ENCODE results near the gene TMPRSS4.

DNA sequence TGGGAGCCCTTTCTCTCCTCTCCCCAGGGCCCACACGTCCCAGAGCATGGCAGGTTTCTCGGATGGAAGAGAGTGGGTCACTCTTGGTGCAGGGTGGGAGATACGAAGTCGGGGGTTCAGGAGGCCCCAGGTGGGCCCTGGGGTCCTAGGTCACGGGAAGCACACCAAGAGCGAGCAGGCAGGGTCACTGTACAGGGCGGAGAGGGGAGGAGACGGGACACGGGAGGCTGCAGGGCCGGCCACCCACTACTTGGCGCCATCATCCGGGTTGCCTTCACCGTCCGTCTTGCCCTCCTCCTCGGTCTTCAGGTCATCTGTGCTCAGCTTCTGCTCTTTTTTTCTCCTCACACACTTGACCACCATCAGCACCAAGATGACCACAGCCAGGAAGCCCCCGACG is 89.8 kb downstream of the TMPRSS4 start:
- TF ChIP-seq, protein P1, sequence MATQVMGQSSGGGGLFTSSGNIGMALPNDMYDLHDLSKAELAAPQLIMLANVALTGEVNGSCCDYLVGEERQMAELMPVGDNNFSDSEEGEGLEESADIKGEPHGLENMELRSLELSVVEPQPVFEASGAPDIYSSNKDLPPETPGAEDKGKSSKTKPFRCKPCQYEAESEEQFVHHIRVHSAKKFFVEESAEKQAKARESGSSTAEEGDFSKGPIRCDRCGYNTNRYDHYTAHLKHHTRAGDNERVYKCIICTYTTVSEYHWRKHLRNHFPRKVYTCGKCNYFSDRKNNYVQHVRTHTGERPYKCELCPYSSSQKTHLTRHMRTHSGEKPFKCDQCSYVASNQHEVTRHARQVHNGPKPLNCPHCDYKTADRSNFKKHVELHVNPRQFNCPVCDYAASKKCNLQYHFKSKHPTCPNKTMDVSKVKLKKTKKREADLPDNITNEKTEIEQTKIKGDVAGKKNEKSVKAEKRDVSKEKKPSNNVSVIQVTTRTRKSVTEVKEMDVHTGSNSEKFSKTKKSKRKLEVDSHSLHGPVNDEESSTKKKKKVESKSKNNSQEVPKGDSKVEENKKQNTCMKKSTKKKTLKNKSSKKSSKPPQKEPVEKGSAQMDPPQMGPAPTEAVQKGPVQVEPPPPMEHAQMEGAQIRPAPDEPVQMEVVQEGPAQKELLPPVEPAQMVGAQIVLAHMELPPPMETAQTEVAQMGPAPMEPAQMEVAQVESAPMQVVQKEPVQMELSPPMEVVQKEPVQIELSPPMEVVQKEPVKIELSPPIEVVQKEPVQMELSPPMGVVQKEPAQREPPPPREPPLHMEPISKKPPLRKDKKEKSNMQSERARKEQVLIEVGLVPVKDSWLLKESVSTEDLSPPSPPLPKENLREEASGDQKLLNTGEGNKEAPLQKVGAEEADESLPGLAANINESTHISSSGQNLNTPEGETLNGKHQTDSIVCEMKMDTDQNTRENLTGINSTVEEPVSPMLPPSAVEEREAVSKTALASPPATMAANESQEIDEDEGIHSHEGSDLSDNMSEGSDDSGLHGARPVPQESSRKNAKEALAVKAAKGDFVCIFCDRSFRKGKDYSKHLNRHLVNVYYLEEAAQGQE (IDR thresholded peaks at IDR 0.05; ENCODE audit: unreplicated experiment), result no peak
- TF ChIP-seq, protein P2, sequence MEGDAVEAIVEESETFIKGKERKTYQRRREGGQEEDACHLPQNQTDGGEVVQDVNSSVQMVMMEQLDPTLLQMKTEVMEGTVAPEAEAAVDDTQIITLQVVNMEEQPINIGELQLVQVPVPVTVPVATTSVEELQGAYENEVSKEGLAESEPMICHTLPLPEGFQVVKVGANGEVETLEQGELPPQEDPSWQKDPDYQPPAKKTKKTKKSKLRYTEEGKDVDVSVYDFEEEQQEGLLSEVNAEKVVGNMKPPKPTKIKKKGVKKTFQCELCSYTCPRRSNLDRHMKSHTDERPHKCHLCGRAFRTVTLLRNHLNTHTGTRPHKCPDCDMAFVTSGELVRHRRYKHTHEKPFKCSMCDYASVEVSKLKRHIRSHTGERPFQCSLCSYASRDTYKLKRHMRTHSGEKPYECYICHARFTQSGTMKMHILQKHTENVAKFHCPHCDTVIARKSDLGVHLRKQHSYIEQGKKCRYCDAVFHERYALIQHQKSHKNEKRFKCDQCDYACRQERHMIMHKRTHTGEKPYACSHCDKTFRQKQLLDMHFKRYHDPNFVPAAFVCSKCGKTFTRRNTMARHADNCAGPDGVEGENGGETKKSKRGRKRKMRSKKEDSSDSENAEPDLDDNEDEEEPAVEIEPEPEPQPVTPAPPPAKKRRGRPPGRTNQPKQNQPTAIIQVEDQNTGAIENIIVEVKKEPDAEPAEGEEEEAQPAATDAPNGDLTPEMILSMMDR (conservative IDR thresholded peaks at IDR 0.05; ENCODE audit: low read depth in 2 of 2), result no peak
- TF ChIP-seq STAT1 (IDR thresholded peaks at IDR 0.05; ENCODE audit: unreplicated experiment) (no peak), EZH2 (IDR thresholded peaks at IDR 0.05; ENCODE audit: low read depth, unreplicated experiment) (no peak), ZNF114 (CRISPR knock-in tag; IDR thresholded peaks at IDR 0.05) (no peak), EZH2phosphoT487 (IDR thresholded peaks at IDR 0.05; ENCODE audit: unreplicated experiment) (no peak), NANOG (IDR thresholded peaks at IDR 0.05; ENCODE audit: borderline replicate concordance) (no peak), JUNB (IDR thresholded peaks at IDR 0.05; ENCODE audit: unreplicated experiment) (no peak), POLR2AphosphoS5 (IDR thresholded peaks at IDR 0.05; ENCODE audit: low read depth) (no peak), CREB1 (CRISPR knock-in tag; IDR thresholded peaks at IDR 0.05; ENCODE audit: low read depth) (no peak), ZNF331 (CRISPR knock-in tag; IDR thresholded peaks at IDR 0.05; ENCODE audit: low read depth) (no peak)
- TF ChIP-seq, protein P3, sequence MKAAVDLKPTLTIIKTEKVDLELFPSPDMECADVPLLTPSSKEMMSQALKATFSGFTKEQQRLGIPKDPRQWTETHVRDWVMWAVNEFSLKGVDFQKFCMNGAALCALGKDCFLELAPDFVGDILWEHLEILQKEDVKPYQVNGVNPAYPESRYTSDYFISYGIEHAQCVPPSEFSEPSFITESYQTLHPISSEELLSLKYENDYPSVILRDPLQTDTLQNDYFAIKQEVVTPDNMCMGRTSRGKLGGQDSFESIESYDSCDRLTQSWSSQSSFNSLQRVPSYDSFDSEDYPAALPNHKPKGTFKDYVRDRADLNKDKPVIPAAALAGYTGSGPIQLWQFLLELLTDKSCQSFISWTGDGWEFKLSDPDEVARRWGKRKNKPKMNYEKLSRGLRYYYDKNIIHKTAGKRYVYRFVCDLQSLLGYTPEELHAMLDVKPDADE (IDR thresholded peaks at IDR 0.05), result no peak
